GM23338 (cell line): Measurements from ENCODE around the gene AGBL5. TPM values are rescaled to one million over a fixed set of nuclear protein-coding genes. Genes with fewer than 3 reads are reported as not detected.

Experiments
- ATAC-seq: fragments of 200-7000 bp; cut with Tn5 transposase; 3 replicates; pipeline ENCODE4 v1.9.1; 2020
- DNase-seq: peaks from one replicate; pipeline ENCODE4 v3.0.0-alpha.2; 2015; ENCODE audit warnings: low spot score
- H2AFZ ChIP-seq: fragments of 200-600 bp; sonication (generic); 2 replicates; pipeline ENCODE4 v1.8.0; 2016; ENCODE audit warnings: antibody characterized with exemption, mild to moderate bottlenecking, moderate library complexity
- H3F3A ChIP-seq: fragments of 200-600 bp; sonication (generic); replicated peaks from 2 replicates; pipeline ENCODE4 v1.8.0; 2017; ENCODE audit warnings: antibody characterized with exemption, mixed run types, low read depth
- H3K27ac ChIP-seq: fragments of 200-600 bp; sonication (generic); 2 replicates; pipeline ENCODE4 v1.6.1; 2016; ENCODE audit warnings: low read depth
- H3K27me3 ChIP-seq: fragments of 200-600 bp; sonication (generic); 2 replicates; pipeline ENCODE4 v1.8.0; 2016; ENCODE audit warnings: mild to moderate bottlenecking, mixed run types, moderate library complexity; ENCODE audit not compliant: insufficient read depth
- H3K36me3 ChIP-seq: fragments of 200-600 bp; sonication (generic); 2 replicates; pipeline ENCODE4 v1.8.0; 2016; ENCODE audit warnings: mild to moderate bottlenecking; ENCODE audit not compliant: insufficient read depth
- H3K4me1 ChIP-seq: fragments of 200-600 bp; sonication (generic); 2 replicates; pipeline ENCODE4 v1.8.0; 2016; ENCODE audit warnings: mild to moderate bottlenecking, moderate library complexity; ENCODE audit not compliant: insufficient read depth
- H3K4me2 ChIP-seq: fragments of 200-600 bp; sonication (generic); 2 replicates; pipeline ENCODE4 v1.7.1; 2017; ENCODE audit warnings: mixed run types
- H3K4me3 ChIP-seq: fragments of 200-600 bp; sonication (generic); 2 replicates; pipeline ENCODE4 v1.6.1; 2016; ENCODE audit warnings: mixed run types
- H3K79me2 ChIP-seq: fragments of 200-600 bp; sonication (generic); replicated peaks from 2 replicates; pipeline ENCODE4 v1.8.0; 2017; ENCODE audit warnings: mild to moderate bottlenecking; ENCODE audit not compliant: insufficient read depth
- H3K9me2 ChIP-seq: fragments of 200-600 bp; sonication (generic); 2 replicates; pipeline ENCODE4 v1.8.0; 2017; ENCODE audit not compliant: insufficient read depth
- H4K20me1 ChIP-seq: fragments of 200-600 bp; sonication (generic); replicated peaks from 2 replicates; pipeline ENCODE4 v1.8.0; 2017; ENCODE audit warnings: mild to moderate bottlenecking; ENCODE audit not compliant: insufficient read depth
- H3K27ac Mint-ChIP-seq: 2 replicates; pipeline ENCODE4 v1.8.0; 2020; ENCODE audit warnings: inconsistent platforms, mild to moderate bottlenecking, moderate library complexity, mixed read lengths
- H3K27me3 Mint-ChIP-seq: 3 replicates; pipeline ENCODE4 v1.8.0; 2022; ENCODE audit warnings: low read depth, mild to moderate bottlenecking, moderate library complexity, mixed read lengths, inconsistent platforms; ENCODE audit not compliant: insufficient read depth, poor library complexity
- H3K36me3 Mint-ChIP-seq: 3 replicates; pipeline ENCODE4 v1.8.0; 2021; ENCODE audit warnings: low read depth, mild to moderate bottlenecking, inconsistent platforms, moderate library complexity, mixed read lengths
- H3K4me1 Mint-ChIP-seq: 3 replicates; pipeline ENCODE4 v1.8.0; 2020; ENCODE audit warnings: mild to moderate bottlenecking, inconsistent platforms, mixed read lengths
- H3K4me3 Mint-ChIP-seq: 3 replicates; pipeline ENCODE4 v1.8.0; 2021; ENCODE audit warnings: moderate library complexity, mild to moderate bottlenecking, inconsistent platforms, mixed read lengths
- H3K9me3 Mint-ChIP-seq: 3 replicates; pipeline ENCODE4 v1.8.0; 2020; ENCODE audit warnings: moderate library complexity, mild to moderate bottlenecking, inconsistent platforms, mixed read lengths
- NANOG ChIP-seq: IDR thresholded peaks from 2 replicates; pipeline ENCODE4 v1.6.1; 2016; ENCODE audit warnings: antibody characterized with exemption, borderline replicate concordance
- POLR2AphosphoS5 ChIP-seq: IDR thresholded peaks from 2 replicates; pipeline ENCODE4 v1.6.1; 2016; ENCODE audit warnings: antibody characterized with exemption, low read depth
- ZNF331 ChIP-seq: fragments of 250-450 bp; sonication (Bioruptor Pico); IDR thresholded peaks from 2 replicates; pipeline ENCODE4 v1.5.0; 2020; ENCODE audit warnings: low read depth, mild to moderate bottlenecking, moderate library complexity
- ZNF462 ChIP-seq: fragments of 250-450 bp; sonication (Bioruptor Pico); IDR thresholded peaks from 2 replicates; pipeline ENCODE4 v1.5.0; 2020; ENCODE audit warnings: mild to moderate bottlenecking, moderate library complexity
- polyA plus RNA-seq: library from polyadenylated mRNA; unstranded; fragments of >200 nt; fragmentation: Nextera tagmentation; extraction: Ambion mirVana; gene quantifications from 2 replicates; pipeline ENCODE4 v1.2.1, GENCODE V29; 2016
- total RNA-seq: library from RNA; depleted of rRNA; stranded (reverse); fragments of >200 nt; shearing (Covaris generic); gene quantifications from 2 replicates; pipeline ENCODE4 v1.2.3, GENCODE V29; 2014
- TF ChIP-seq, protein P1 (sequence below), 2 experiments: fragments of 200-600 bp in 1 of 2; sonication (generic) in 1 of 2; conservative IDR thresholded peaks; 2 replicates each; pipeline versions ENCODE4 v1.5.1 to v1.6.1; 2016 to 2017; ENCODE audit warnings: antibody characterized with exemption in 2 of 2, low read depth in 2 of 2, mild to moderate bottlenecking in 2 of 2, moderate library complexity in 1 of 2

Gene AGBL5
- total and polyA plus RNA-seq, 2 experiments from 2014 or later, result 17.9 to 31.3 TPM

GRCh38 chr2:27109083-27109482 is 57.6 kb downstream of the AGBL5 start:
- no peaks in the 10 kb centered on the region for H3K9me3 Mint-ChIP-seq
- H3K4me1 Mint-ChIP-seq, result peaks cover 6% of the 10 kb centered on the region; the same call in 2 of the 3 replicates
- no peak for ATAC-seq

More at GRCh38 chr2:27109083-27109482, 57.6 kb downstream of the AGBL5 start:
- H3K4me3 Mint-ChIP-seq, result no peak overlapping the region
- no peaks in the 10 kb centered on the region for H3K9me2 ChIP-seq
- no peaks in the 10 kb centered on the region for H3K4me1 ChIP-seq
- H4K20me1 ChIP-seq, result no peaks in the 10 kb centered on the region
- H3K27me3 ChIP-seq, result no peaks in the 10 kb centered on the region
- H3K36me3 Mint-ChIP-seq, result no peaks in the 10 kb centered on the region
- no peak overlapping the region for H3K4me2 ChIP-seq
- no peak overlapping the region for H3K27ac ChIP-seq
- no peaks in the 10 kb centered on the region for H3K36me3 ChIP-seq
- H3K4me3 ChIP-seq, result no peak overlapping the region
- DNase-seq, result no peak
- no peak overlapping the region for H2AFZ ChIP-seq
- TF ChIP-seq ZNF462 (CRISPR knock-in tag) (no peak), POLR2AphosphoS5 (no peak), ZNF331 (CRISPR knock-in tag) (no peak), NANOG (no peak)
- TF ChIP-seq, protein P1, sequence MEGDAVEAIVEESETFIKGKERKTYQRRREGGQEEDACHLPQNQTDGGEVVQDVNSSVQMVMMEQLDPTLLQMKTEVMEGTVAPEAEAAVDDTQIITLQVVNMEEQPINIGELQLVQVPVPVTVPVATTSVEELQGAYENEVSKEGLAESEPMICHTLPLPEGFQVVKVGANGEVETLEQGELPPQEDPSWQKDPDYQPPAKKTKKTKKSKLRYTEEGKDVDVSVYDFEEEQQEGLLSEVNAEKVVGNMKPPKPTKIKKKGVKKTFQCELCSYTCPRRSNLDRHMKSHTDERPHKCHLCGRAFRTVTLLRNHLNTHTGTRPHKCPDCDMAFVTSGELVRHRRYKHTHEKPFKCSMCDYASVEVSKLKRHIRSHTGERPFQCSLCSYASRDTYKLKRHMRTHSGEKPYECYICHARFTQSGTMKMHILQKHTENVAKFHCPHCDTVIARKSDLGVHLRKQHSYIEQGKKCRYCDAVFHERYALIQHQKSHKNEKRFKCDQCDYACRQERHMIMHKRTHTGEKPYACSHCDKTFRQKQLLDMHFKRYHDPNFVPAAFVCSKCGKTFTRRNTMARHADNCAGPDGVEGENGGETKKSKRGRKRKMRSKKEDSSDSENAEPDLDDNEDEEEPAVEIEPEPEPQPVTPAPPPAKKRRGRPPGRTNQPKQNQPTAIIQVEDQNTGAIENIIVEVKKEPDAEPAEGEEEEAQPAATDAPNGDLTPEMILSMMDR (conservative IDR thresholded peaks at IDR 0.05; ENCODE audit: low read depth in 2 of 2), result no peak
- H3F3A ChIP-seq, result no peaks in the 10 kb centered on the region
- peaks cover 4% of the 10 kb centered on the region for H3K27me3 Mint-ChIP-seq
- H3K79me2 ChIP-seq, result no peaks in the 10 kb centered on the region
- H3K27ac Mint-ChIP-seq, result no peak overlapping the region
